ENCODE measurements around the gene TEAD1.

GRCh38 chr11:12786891-12787290 lies 112.7 kb downstream of the TEAD1 start:
- no peak for TF ChIP-seq CTCF (IDR thresholded peaks at IDR 0.05)
- no peak for TF ChIP-seq ZFX (IDR thresholded peaks at IDR 0.05; ENCODE audit: borderline replicate concordance)

All from 22Rv1 (cell line).